Osteoblast (primary cell): ENCODE results near the gene SLC43A2. TPM values are rescaled to one million over a fixed set of nuclear protein-coding genes. Genes with fewer than 3 reads are reported as not detected.
"Not testable (repeated sequence)": the region's sequence is repeated elsewhere in the genome, so short reads cannot be mapped to it uniquely, and the experiment has no call there.

ENCODE experiments used
- DNase-seq: peaks from one replicate; pipeline ENCODE4 v3.0.0; 2011; ENCODE audit warnings: low spot score, mixed read lengths; ENCODE audit not compliant: insufficient read length; ENCODE audit errors: missing footprints
- H2AFZ ChIP-seq: 2 replicates; pipeline ENCODE4 v1.6.0; 2011; ENCODE audit warnings: mild to moderate bottlenecking, low read length
- H3K27ac ChIP-seq: 2 replicates; pipeline ENCODE4 v1.5.1; 2011; ENCODE audit warnings: mild to moderate bottlenecking, low read depth, low read length, moderate library complexity
- H3K27me3 ChIP-seq: 2 replicates; pipeline ENCODE4 v1.6.0; 2012; ENCODE audit warnings: mild to moderate bottlenecking, control low read depth, inconsistent platforms, low read length, moderate library complexity; ENCODE audit not compliant: insufficient read depth
- H3K36me3 ChIP-seq: 2 replicates; pipeline ENCODE4 v1.5.1; 2011; ENCODE audit warnings: mild to moderate bottlenecking, low read length, control low read depth, moderate library complexity; ENCODE audit not compliant: insufficient read depth
- H3K4me1 ChIP-seq: 2 replicates; pipeline ENCODE4 v1.5.1; 2011; ENCODE audit warnings: mild to moderate bottlenecking, low read length, control low read depth, moderate library complexity; ENCODE audit not compliant: insufficient read depth
- H3K4me2 ChIP-seq: 2 replicates; pipeline ENCODE4 v1.6.0; 2011; ENCODE audit warnings: mild to moderate bottlenecking, low read length; ENCODE audit not compliant: insufficient read depth
- H3K4me3 ChIP-seq: fragments of 200-600 bp; sonication (generic); 3 replicates; pipeline ENCODE4 v1.5.1; 2012; ENCODE audit warnings: mild to moderate bottlenecking, low read length, inconsistent platforms; ENCODE audit not compliant: insufficient read depth
- H3K79me2 ChIP-seq: 2 replicates; pipeline ENCODE4 v1.6.0; 2012; ENCODE audit warnings: mild to moderate bottlenecking, low read length, control low read depth, inconsistent platforms; ENCODE audit not compliant: insufficient read depth
- H3K9me3 ChIP-seq: 2 replicates; pipeline ENCODE4 v1.5.1; 2011; ENCODE audit warnings: low read depth, low read length, control low read depth
- H4K20me1 ChIP-seq: 2 replicates; pipeline ENCODE4 v1.6.0; 2012; ENCODE audit warnings: mild to moderate bottlenecking, low read length, control low read depth; ENCODE audit not compliant: insufficient read depth
- total RNA-seq: library from RNA; depleted of rRNA; stranded (reverse); fragments of >200 nt; gene quantifications from 2 replicates; pipeline ENCODE4 v1.2.3, GENCODE V29; 2012
- TF ChIP-seq, protein P1 (sequence below): IDR thresholded peaks from 2 replicates; pipeline ENCODE4 v1.5.1; 2011; ENCODE audit warnings: mild to moderate bottlenecking, low read depth, low read length, moderate library complexity; ENCODE audit errors: extremely low read depth

The SLC43A2 gene
- total RNA-seq, 1 donor = 5.4 TPM

DNA sequence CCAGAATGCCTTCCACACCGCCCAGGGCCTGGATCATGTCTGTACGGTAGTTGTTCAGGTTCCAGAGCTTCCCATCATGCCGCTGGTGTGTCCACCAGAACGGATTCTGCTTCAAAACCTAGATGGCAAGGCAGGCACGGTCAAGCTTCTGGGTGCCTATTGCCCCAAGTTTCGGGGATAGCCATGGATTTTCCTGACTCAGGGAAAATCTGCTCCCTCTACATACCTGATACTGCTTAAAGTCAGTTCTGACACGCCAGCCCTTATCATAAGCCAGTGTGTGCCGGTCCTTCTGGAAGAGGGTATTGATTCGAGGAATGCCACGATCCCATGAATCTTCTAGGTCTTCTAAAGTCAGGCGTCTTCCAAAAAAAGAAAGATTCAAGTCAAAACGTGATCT lies 32.4 kb upstream of the SLC43A2 start:
- Histone ChIP-seq H2AFZ (no peak overlapping the region), H3K4me3 (no peak overlapping the region), H3K27ac (no peak overlapping the region), H3K27me3 (no peaks in the 10 kb centered on the region), H4K20me1 (peaks cover under 1% of the 10 kb centered on the region), H3K9me3 (no peaks in the 10 kb centered on the region), H3K4me1 (no peaks in the 10 kb centered on the region), H3K79me2 (peaks cover 6% of the 10 kb centered on the region), H3K4me2 (no peak overlapping the region), H3K36me3 (peaks cover 76% of the 10 kb centered on the region)
- no peak for DNase-seq
- TF ChIP-seq, protein P1, sequence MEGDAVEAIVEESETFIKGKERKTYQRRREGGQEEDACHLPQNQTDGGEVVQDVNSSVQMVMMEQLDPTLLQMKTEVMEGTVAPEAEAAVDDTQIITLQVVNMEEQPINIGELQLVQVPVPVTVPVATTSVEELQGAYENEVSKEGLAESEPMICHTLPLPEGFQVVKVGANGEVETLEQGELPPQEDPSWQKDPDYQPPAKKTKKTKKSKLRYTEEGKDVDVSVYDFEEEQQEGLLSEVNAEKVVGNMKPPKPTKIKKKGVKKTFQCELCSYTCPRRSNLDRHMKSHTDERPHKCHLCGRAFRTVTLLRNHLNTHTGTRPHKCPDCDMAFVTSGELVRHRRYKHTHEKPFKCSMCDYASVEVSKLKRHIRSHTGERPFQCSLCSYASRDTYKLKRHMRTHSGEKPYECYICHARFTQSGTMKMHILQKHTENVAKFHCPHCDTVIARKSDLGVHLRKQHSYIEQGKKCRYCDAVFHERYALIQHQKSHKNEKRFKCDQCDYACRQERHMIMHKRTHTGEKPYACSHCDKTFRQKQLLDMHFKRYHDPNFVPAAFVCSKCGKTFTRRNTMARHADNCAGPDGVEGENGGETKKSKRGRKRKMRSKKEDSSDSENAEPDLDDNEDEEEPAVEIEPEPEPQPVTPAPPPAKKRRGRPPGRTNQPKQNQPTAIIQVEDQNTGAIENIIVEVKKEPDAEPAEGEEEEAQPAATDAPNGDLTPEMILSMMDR = no peak

DNA sequence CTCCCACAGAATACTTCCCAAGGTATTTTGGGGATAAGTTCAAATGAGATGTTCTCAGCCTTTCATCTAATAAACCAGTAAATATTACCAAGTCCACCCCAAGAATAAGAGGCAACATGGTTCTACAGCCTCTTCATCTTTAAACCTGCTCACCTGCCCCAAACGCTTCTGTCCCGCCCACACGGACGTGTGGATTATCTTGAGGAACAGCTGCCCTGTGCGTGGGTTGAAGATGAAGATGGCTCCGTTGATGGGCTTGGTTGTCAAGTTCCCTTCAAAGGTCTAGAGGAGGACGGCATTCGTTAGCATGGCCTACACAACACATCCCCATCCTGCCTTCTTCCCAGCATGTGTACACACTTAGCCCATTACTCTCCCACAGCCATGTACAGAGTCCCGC lies 29.5 kb upstream of the SLC43A2 start:
- no peak for DNase-seq
- no peak overlapping the region for H3K27ac ChIP-seq
- no peaks in the 10 kb centered on the region for H4K20me1 ChIP-seq
- H3K4me2 ChIP-seq = no peak overlapping the region
- H3K36me3 ChIP-seq = peaks cover 82% of the 10 kb centered on the region
- TF ChIP-seq, protein P1 = no peak
- H3K4me3 ChIP-seq = no peak overlapping the region
- no peaks in the 10 kb centered on the region for H3K79me2 ChIP-seq
- H3K4me1 ChIP-seq = no peaks in the 10 kb centered on the region
- H3K27me3 ChIP-seq = no peaks in the 10 kb centered on the region
- no peak overlapping the region for H2AFZ ChIP-seq
- no peaks in the 10 kb centered on the region for H3K9me3 ChIP-seq

GRCh38 chr17:1653735-1654134 lies 25.1 kb upstream of the SLC43A2 start:
- DNase-seq = peak; percentile 44
- Histone ChIP-seq H3K4me3 (no peak overlapping the region), H3K27me3 (no peaks in the 10 kb centered on the region), H3K9me3 (no peaks in the 10 kb centered on the region), H2AFZ (no peak overlapping the region), H3K4me2 (no peak overlapping the region), H3K79me2 (no peaks in the 10 kb centered on the region), H3K27ac (no peak overlapping the region), H4K20me1 (no peaks in the 10 kb centered on the region), H3K36me3 (peaks cover 78% of the 10 kb centered on the region), H3K4me1 (peaks cover 7% of the 10 kb centered on the region)
- TF ChIP-seq, protein P1 = no peak

GRCh38 chr17:1652794-1653193 lies 24.2 kb upstream of the SLC43A2 start:
- H3K4me1 ChIP-seq, H3K4me2 ChIP-seq, H2AFZ ChIP-seq, H3K4me3 ChIP-seq, H3K79me2 ChIP-seq, DNase-seq, H3K27ac ChIP-seq, H3K9me3 ChIP-seq, H4K20me1 ChIP-seq, H3K27me3 ChIP-seq: not testable (repeated sequence)
- peaks cover 69% of the 10 kb centered on the region for H3K36me3 ChIP-seq

GRCh38 chr17:1651559-1651844 lies 22.9 kb upstream of the SLC43A2 start:
- H3K9me3 ChIP-seq = no peaks in the 10 kb centered on the region
- H3K4me2 ChIP-seq = no peak overlapping the region
- H3K27ac ChIP-seq = no peak overlapping the region
- H3K36me3 ChIP-seq = peaks cover 61% of the 10 kb centered on the region
- no peak overlapping the region for H2AFZ ChIP-seq
- H3K4me1 ChIP-seq = peaks cover 9% of the 10 kb centered on the region
- H3K79me2 ChIP-seq = no peaks in the 10 kb centered on the region
- TF ChIP-seq, protein P1 = no peak
- DNase-seq = peak; percentile 21
- H4K20me1 ChIP-seq = no peaks in the 10 kb centered on the region
- H3K4me3 ChIP-seq = no peak overlapping the region
- H3K27me3 ChIP-seq = no peaks in the 10 kb centered on the region
